ENCODE results near the gene PDCD11. TPM values are rescaled to one million over a fixed set of nuclear protein-coding genes. Genes with fewer than 3 reads are reported as not detected.

PDCD11 gene
- total RNA-seq, 1 experiment from 2014 or later, result 20.4 TPM

- H3K9me2 ChIP-seq (ENCODE audit: insufficient read depth), result no peaks in the 10 kb centered on the region
- intact Hi-C loops (cut with micrococcal nuclease; ENCODE audit: unreplicated experiment), result no loop called here
Measured at GRCh38 chr10:103458720-103459119, 62.3 kb downstream of the PDCD11 start, which contains the start of gene CALHM1. Gene CALHM1 (minus strand): TSS chr10:103458900. CDS start chr10:103458751, 149 bp downstream.

GRCh38 chr10:103459615-103460014 is 63.2 kb downstream of the PDCD11 start:
- no peak for TF ChIP-seq EZH2 (IDR thresholded peaks at IDR 0.05; ENCODE audit: low read depth)
- TF ChIP-seq CTCF (conservative IDR thresholded peaks at IDR 0.05), result no peak
- intact Hi-C loops (cut with micrococcal nuclease; ENCODE audit: unreplicated experiment), result no loop called here
- DNase-seq, result no peak
- Histone ChIP-seq H3K27me3 (ENCODE audit: insufficient read depth, low read depth) (no peaks in the 10 kb centered on the region), H3K36me3 (ENCODE audit: low read depth) (no peaks in the 10 kb centered on the region), H3K9me3 (ENCODE audit: insufficient read depth, low read depth) (no peaks in the 10 kb centered on the region), H3K27ac (no peak overlapping the region), H2AFZ (no peak overlapping the region), H4K20me1 (ENCODE audit: insufficient read depth) (no peaks in the 10 kb centered on the region), H3K9me2 (ENCODE audit: insufficient read depth) (no peaks in the 10 kb centered on the region), H3K4me1 (replicated peaks; ENCODE audit: insufficient read depth) (0 out of 2 replicates have a peak, but pooled peaks cover 5% of the 10 kb centered on the region), H3K79me2 (ENCODE audit: low read depth) (no peaks in the 10 kb centered on the region), H3F3A (ENCODE audit: insufficient read depth, low read depth) (peaks cover 3% of the 10 kb centered on the region; the same call in 1 of the 2 replicates), H3K4me2 (no peak overlapping the region), H3K4me3 (no peak overlapping the region)
- ChIA-PET CTCF (interaction anchor here (0.6 kb wide), 1 partner anchor 127 kb away, joined by 4 read pairs; no protein-coding TSS in a partner anchor), POLR2A (ENCODE audit: unreplicated experiment) (no interaction called here)
- BruUV-seq (replicated peaks), result no TSS peak

More at GRCh38 chr10:103458720-103459119, 62.3 kb downstream of the PDCD11 start, which contains the start of gene CALHM1:
- H3K27me3 ChIP-seq (ENCODE audit: insufficient read depth, low read depth), result no peaks in the 10 kb centered on the region
- no peaks in the 10 kb centered on the region for H3K36me3 ChIP-seq (ENCODE audit: low read depth)
- POLR2A ChIA-PET (ENCODE audit: unreplicated experiment), result no interaction called here
- peaks cover 3% of the 10 kb centered on the region; the same call in 1 of the 2 replicates for H3F3A ChIP-seq (ENCODE audit: insufficient read depth, low read depth)
- no TSS peak for BruUV-seq (replicated peaks)
- CTCF ChIA-PET, result no interaction called here
- H3K27ac ChIP-seq, result no peak within 1 kb of the TSS
- TF ChIP-seq EZH2 (IDR thresholded peaks at IDR 0.05; ENCODE audit: low read depth), result no peak
- no peak for TF ChIP-seq CTCF (conservative IDR thresholded peaks at IDR 0.05)
- H3K4me1 ChIP-seq (replicated peaks; ENCODE audit: insufficient read depth), result peaks cover 13% of the 10 kb centered on the region; the same call in 1 of the 2 replicates
- H4K20me1 ChIP-seq (ENCODE audit: insufficient read depth), result no peaks in the 10 kb centered on the region
- H3K79me2 ChIP-seq (ENCODE audit: low read depth), result no peaks in the 10 kb centered on the region
- H3K4me2 ChIP-seq, result no peak within 1 kb of the TSS
- no peak for DNase-seq
- H3K9me3 ChIP-seq (ENCODE audit: insufficient read depth, low read depth), result no peaks in the 10 kb centered on the region
- no peak within 1 kb of the TSS for H3K4me3 ChIP-seq
- H2AFZ ChIP-seq, result no peak within 1 kb of the TSS

- BruUV-seq (replicated peaks), result no TSS peak
- intact Hi-C loops (cut with micrococcal nuclease; ENCODE audit: unreplicated experiment), result no loop called here
- 0 out of 2 replicates have a peak, but pooled peaks cover 5% of the 10 kb centered on the region for H3K4me1 ChIP-seq (replicated peaks; ENCODE audit: insufficient read depth)
- no peaks in the 10 kb centered on the region for H3K9me2 ChIP-seq (ENCODE audit: insufficient read depth)
- H3F3A ChIP-seq (ENCODE audit: insufficient read depth, low read depth), result no peaks in the 10 kb centered on the region
- DNase-seq, result peak in 1 of 2 experiments; percentile 63
- no peaks in the 10 kb centered on the region for H3K79me2 ChIP-seq (ENCODE audit: low read depth)
- no peaks in the 10 kb centered on the region for H3K36me3 ChIP-seq (ENCODE audit: low read depth)
- H3K27me3 ChIP-seq (ENCODE audit: insufficient read depth, low read depth), result no peaks in the 10 kb centered on the region
- H3K4me3 ChIP-seq, result no peak overlapping the region
- H4K20me1 ChIP-seq (ENCODE audit: insufficient read depth), result no peaks in the 10 kb centered on the region
- H3K27ac ChIP-seq, result no peak overlapping the region
- TF ChIP-seq CTCF (conservative IDR thresholded peaks at IDR 0.05) (no peak), EZH2 (IDR thresholded peaks at IDR 0.05; ENCODE audit: low read depth) (no peak)
- H3K4me2 ChIP-seq, result no peak overlapping the region
- ChIA-PET CTCF (no interaction called here), POLR2A (ENCODE audit: unreplicated experiment) (interaction anchor here (0.7 kb wide), 1 partner anchor 13 kb away, joined by 24 read pairs; no protein-coding TSS in a partner anchor)
- H2AFZ ChIP-seq, result no peak overlapping the region
- H3K9me3 ChIP-seq (ENCODE audit: insufficient read depth, low read depth), result no peaks in the 10 kb centered on the region
Measured at GRCh38 chr10:103463499-103463898, 67.1 kb downstream of the PDCD11 start.

All from PC-9 (cell line).